Adipocyte (in vitro differentiated cells): Measurements from ENCODE around the gene PALS1.
"Not testable (repeated sequence)": the region's sequence is repeated elsewhere in the genome, so short reads cannot be mapped to it uniquely, and the experiment has no call there.

ENCODE experiments used
- DNase-seq: peaks from one replicate; pipeline ENCODE4 v3.0.0-alpha.2; 2015; ENCODE audit warnings: low read depth
- H3K27me3 ChIP-seq: replicated peaks from 2 replicates; pipeline ENCODE4 v1.7.0; 2013; ENCODE audit warnings: mild to moderate bottlenecking, low read length, moderate library complexity; ENCODE audit not compliant: control insufficient read depth, insufficient read depth
- H3K36me3 ChIP-seq: 2 replicates; pipeline ENCODE4 v1.7.0; 2013; ENCODE audit warnings: low read length, mild to moderate bottlenecking, moderate library complexity; ENCODE audit not compliant: control insufficient read depth, insufficient read depth, severe bottlenecking
- H3K4me1 ChIP-seq: 2 replicates; pipeline ENCODE4 v1.7.0; 2013; ENCODE audit warnings: mild to moderate bottlenecking, low read length, moderate library complexity; ENCODE audit not compliant: control insufficient read depth, insufficient read depth
- H3K4me3 ChIP-seq: 2 replicates; pipeline ENCODE4 v1.7.0; 2013; ENCODE audit warnings: mild to moderate bottlenecking, low read length, moderate library complexity
- H3K9ac ChIP-seq: 2 replicates; pipeline ENCODE4 v1.7.0; 2013; ENCODE audit warnings: mild to moderate bottlenecking, low read length, moderate library complexity
- H3K9me3 ChIP-seq: 2 replicates; pipeline ENCODE4 v1.7.0; 2013; ENCODE audit warnings: mild to moderate bottlenecking, low read length, moderate library complexity; ENCODE audit not compliant: control insufficient read depth

Gene PALS1

DNA sequence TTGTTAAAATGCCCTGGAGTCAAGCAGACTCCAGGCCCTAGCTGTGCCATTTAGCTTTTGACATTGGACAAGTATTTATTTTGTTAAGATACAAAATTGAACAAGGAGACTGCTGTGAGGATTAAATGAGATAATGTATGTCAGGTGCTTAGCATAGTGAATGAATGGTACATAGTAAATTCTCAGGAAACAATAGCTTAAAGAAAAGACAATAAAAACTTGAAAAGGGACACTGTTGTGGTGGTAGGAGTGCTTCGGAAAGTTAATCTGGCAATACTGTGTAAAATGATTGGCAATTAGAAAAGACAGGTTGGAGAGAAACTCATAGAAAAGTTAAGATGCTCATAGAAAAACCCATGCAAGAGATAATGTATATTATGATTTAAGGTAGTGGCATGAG is 19.7 kb downstream of the PALS1 start:
- H3K9me3 ChIP-seq = no peaks in the 10 kb centered on the region
- no peak overlapping the region for H3K4me3 ChIP-seq
- DNase-seq = no peak
- no peaks in the 10 kb centered on the region for H3K36me3 ChIP-seq
- peaks cover 13% of the 10 kb centered on the region for H3K4me1 ChIP-seq
- no peak overlapping the region for H3K9ac ChIP-seq
- H3K27me3 ChIP-seq = no peaks in the 10 kb centered on the region

GRCh38 chr14:67263499-67264149 is 22.4 kb downstream of the PALS1 start:
- Histone ChIP-seq H3K9me3 (no peaks in the 10 kb centered on the region), H3K27me3 (no peaks in the 10 kb centered on the region), H3K4me1 (peaks cover 24% of the 10 kb centered on the region), H3K9ac (no peak overlapping the region), H3K36me3 (no peaks in the 10 kb centered on the region), H3K4me3 (no peak overlapping the region)
- DNase-seq = peak; percentile 59

DNA sequence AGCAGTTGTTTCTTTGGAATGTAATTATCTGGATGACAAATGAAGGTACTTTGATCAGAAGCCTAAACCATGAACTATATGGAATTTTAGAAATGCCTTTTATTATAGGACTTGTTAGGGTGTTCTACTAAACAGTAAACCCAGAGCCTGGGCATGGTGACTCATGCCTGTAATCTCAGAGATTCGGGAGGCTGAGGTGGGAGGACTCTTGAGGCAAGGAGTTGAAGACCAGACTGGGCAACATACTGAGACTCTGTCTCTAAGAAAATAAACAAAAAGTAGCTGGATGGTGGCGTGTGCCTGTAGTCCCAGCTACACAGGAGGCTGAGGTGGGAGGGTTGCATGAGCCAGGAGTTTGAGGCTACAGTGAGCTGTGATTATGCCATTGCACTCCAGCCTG is 23.9 kb downstream of the PALS1 start:
- Histone ChIP-seq H3K4me1 (peaks cover 38% of the 10 kb centered on the region), H3K36me3 (no peaks in the 10 kb centered on the region), H3K9me3 (no peaks in the 10 kb centered on the region), H3K4me3 (no peak overlapping the region), H3K9ac (no peak overlapping the region), H3K27me3 (no peaks in the 10 kb centered on the region)
- DNase-seq = peak; percentile 42

DNA sequence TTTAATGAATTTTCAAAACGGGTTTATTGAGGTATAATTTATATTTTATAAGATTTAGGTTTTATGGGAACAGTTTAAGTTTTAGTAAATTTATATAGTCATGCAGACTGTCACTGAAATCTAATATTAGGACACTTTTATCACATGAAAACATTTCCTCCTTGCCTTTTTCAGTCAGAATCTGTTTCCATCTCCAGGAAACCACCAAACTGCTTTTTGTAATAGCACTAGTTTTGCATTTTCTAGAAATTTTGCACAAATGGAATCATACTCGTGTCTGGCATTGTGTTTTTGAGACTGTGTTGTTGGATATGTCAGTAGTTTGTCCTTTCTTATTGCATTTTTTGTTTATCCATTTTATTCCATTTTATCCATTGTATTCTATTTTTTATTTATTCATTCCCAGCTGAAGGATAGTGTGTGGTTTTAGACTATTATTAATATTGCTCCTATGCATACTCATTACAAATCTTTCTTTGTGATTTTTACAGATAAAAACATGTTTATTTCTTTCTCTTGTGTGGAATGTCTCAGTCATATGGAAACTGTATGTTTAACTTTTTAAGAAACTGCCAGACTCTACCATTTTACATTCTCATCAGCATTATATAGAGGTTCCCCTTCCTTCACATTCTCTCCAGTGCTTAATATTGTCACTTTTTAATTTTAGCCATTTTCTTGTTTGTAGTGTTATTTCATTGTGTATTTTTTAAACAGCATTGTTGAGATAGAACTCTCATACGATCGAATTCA is 26.5 kb downstream of the PALS1 start:
- H3K4me3 ChIP-seq = peak overlapping the region; percentile 79
- no peaks in the 10 kb centered on the region for H3K36me3 ChIP-seq
- H3K9ac ChIP-seq = no peak overlapping the region
- no peak for DNase-seq
- no peaks in the 10 kb centered on the region for H3K27me3 ChIP-seq
- peaks cover 51% of the 10 kb centered on the region for H3K4me1 ChIP-seq
- no peaks in the 10 kb centered on the region for H3K9me3 ChIP-seq

DNA sequence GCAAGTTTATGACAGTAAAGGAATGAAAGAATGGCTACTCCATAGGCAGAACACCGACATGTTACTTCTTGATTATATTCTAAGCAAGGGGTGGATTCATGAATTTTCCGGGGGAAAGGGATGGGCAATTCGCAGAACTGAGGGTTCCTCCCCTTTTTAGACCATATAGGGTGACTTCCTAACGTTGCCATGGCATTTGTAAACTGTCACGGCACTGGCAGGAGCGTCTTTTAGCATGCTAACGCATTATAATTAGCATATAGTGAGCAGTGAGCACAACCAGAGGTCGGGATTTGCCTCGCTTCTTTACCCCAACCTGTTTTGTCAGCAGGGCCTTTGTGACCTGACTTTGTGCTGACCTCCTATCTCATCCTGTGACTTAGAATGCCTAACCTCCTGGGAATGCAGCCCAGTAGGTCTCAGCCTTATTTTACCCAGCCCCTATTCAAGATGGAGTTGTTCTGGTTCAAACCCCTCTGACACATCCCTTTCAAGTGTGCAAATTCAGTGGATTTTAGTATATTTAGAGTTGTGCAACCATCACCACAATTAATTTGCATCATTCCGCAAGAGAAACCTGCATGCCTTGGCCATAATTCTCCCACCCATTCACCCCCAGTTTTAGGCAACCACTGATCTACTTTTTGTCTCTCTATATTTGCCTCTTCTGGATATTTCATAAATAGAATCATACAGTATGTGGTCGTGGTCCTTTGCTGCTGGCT is 27.4 kb downstream of the PALS1 start:
- H3K9me3 ChIP-seq = no peaks in the 10 kb centered on the region
- H3K4me3 ChIP-seq = peak overlapping the region; percentile 79
- no peaks in the 10 kb centered on the region for H3K27me3 ChIP-seq
- peaks cover 44% of the 10 kb centered on the region for H3K4me1 ChIP-seq
- H3K36me3 ChIP-seq = no peaks in the 10 kb centered on the region
- DNase-seq = no peak
- peak overlapping the region; percentile 81 for H3K9ac ChIP-seq

- Histone ChIP-seq H3K9me3 (no peaks in the 10 kb centered on the region), H3K4me3 (peak overlapping the region; percentile 79), H3K27me3 (no peaks in the 10 kb centered on the region), H3K4me1 (peaks cover 39% of the 10 kb centered on the region), H3K36me3 (no peaks in the 10 kb centered on the region), H3K9ac (peak overlapping the region; percentile 81)
- DNase-seq = peak; percentile 92
Measured at GRCh38 chr14:67269298-67270060, 28.2 kb downstream of the PALS1 start.

GRCh38 chr14:67270145-67270753 is 29.0 kb downstream of the PALS1 start:
- Histone ChIP-seq H3K4me3 (peak overlapping the region; percentile 79), H3K9ac (peak overlapping the region; percentile 81), H3K9me3 (no peaks in the 10 kb centered on the region), H3K27me3 (no peaks in the 10 kb centered on the region), H3K36me3 (no peaks in the 10 kb centered on the region), H3K4me1 (peaks cover 39% of the 10 kb centered on the region)
- peak; percentile 38 for DNase-seq

DNA sequence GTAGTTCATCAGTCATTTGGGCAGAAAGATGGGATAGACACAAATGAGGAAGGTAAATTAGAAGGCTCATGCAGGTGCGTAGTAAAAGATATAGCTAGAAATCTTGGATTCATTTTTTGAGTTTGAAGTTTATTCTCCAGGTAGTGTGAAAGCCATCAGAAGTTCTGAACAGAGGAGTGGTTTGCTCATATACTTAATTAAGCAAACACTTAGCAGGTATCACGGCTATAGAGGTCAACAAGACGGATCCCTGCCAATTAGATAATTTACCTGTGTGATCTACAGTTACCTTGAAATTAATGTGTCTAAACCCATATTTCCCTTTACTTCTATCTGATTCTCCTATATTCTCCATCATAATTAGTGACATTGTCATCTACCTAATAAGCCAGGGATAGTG is 29.7 kb downstream of the PALS1 start:
- H3K4me1 ChIP-seq = peaks cover 39% of the 10 kb centered on the region
- H3K27me3 ChIP-seq = no peaks in the 10 kb centered on the region
- DNase-seq = no peak
- H3K36me3 ChIP-seq = no peaks in the 10 kb centered on the region
- H3K4me3 ChIP-seq = no peak overlapping the region
- H3K9me3 ChIP-seq = no peaks in the 10 kb centered on the region
- peak overlapping the region; percentile 81 for H3K9ac ChIP-seq

- H3K36me3 ChIP-seq, H3K9me3 ChIP-seq, H3K4me3 ChIP-seq, H3K9ac ChIP-seq, DNase-seq, H3K27me3 ChIP-seq: not testable (repeated sequence)
- peaks cover 31% of the 10 kb centered on the region for H3K4me1 ChIP-seq
Measured at GRCh38 chr14:67273281-67273680, 32.0 kb downstream of the PALS1 start.

DNA sequence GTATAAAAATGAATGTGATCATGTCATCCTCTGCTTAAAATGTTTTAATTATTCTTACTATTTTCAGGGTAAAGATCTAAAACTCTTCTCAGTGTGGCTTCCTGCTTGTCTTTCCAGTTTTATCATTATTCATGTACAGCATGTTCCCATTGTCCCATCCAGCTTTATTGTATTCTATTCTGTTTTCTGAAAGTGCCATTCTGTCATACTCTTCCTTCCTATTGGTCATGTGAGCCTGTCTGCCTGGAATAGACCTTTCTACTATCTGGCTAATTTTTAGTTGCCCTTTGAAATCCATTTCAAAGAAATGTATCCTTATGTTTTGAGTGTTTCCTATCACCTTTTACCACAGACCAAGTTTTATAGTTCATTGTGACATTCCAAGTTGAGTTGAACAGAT is 34.9 kb downstream of the PALS1 start:
- H3K9me3 ChIP-seq = no peaks in the 10 kb centered on the region
- H3K9ac ChIP-seq = no peak overlapping the region
- peaks cover 5% of the 10 kb centered on the region for H3K36me3 ChIP-seq
- H3K4me3 ChIP-seq = no peak overlapping the region
- peaks cover 3% of the 10 kb centered on the region for H3K4me1 ChIP-seq
- DNase-seq = no peak
- no peaks in the 10 kb centered on the region for H3K27me3 ChIP-seq
